ENCODE data around the gene SLC6A3. TPM values are rescaled to one million over a fixed set of nuclear protein-coding genes. Genes with fewer than 3 reads are reported as not detected.
"Not testable (repeated sequence)": the region's sequence is repeated elsewhere in the genome, so short reads cannot be mapped to it uniquely, and the experiment has no call there.

SLC6A3 gene
- total RNA-seq, 1 experiment from 2014 or later = not detected

- DNase-seq (ENCODE audit: low spot score) = no peak
Observed at GRCh38 chr5:1375871-1376810, 69.1 kb downstream of the SLC6A3 start.

- DNase-seq (ENCODE audit: low spot score) = no peak
Observed at GRCh38 chr5:1374679-1375055, 70.6 kb downstream of the SLC6A3 start.

GRCh38 chr5:1374030-1374678, 71.1 kb downstream of the SLC6A3 start:
- DNase-seq (ENCODE audit: low spot score) = no peak

GRCh38 chr5:1371972-1372342, 73.3 kb downstream of the SLC6A3 start:
- DNase-seq (ENCODE audit: low spot score) = not testable (repeated sequence)

GRCh38 chr5:1371218-1371971, 73.8 kb downstream of the SLC6A3 start:
- no peak for DNase-seq (ENCODE audit: low spot score)

GRCh38 chr5:1370006-1370405, 75.2 kb downstream of the SLC6A3 start:
- no peak for DNase-seq (ENCODE audit: low spot score)

GRCh38 chr5:1368756-1369155, 76.5 kb downstream of the SLC6A3 start:
- no peak for DNase-seq (ENCODE audit: low spot score)

GRCh38 chr5:1368236-1368635, 77.0 kb downstream of the SLC6A3 start:
- no peak for DNase-seq (ENCODE audit: low spot score)

GRCh38 chr5:1367149-1367548, 78.1 kb downstream of the SLC6A3 start:
- DNase-seq (ENCODE audit: low spot score) = no peak

- no peak for DNase-seq (ENCODE audit: low spot score)
Observed at GRCh38 chr5:1366514-1366913, 78.7 kb downstream of the SLC6A3 start.

GRCh38 chr5:1364211-1364610, 81.0 kb downstream of the SLC6A3 start:
- no peak for DNase-seq (ENCODE audit: low spot score)

- DNase-seq (ENCODE audit: low spot score) = no peak
Observed at GRCh38 chr5:1363581-1363980, 81.7 kb downstream of the SLC6A3 start.

- no peak for DNase-seq (ENCODE audit: low spot score)
Observed at GRCh38 chr5:1363160-1363559, 82.1 kb downstream of the SLC6A3 start.

GRCh38 chr5:1362242-1363015, 82.8 kb downstream of the SLC6A3 start:
- DNase-seq (ENCODE audit: low spot score) = no peak

- no peak for DNase-seq (ENCODE audit: low spot score)
Observed at GRCh38 chr5:1360861-1361260, 84.4 kb downstream of the SLC6A3 start.

- DNase-seq (ENCODE audit: low spot score) = not testable (repeated sequence)
Observed at GRCh38 chr5:1360367-1360766, 84.9 kb downstream of the SLC6A3 start.

GRCh38 chr5:1359713-1360112, 85.5 kb downstream of the SLC6A3 start:
- no peak for DNase-seq (ENCODE audit: low spot score)

GRCh38 chr5:1359031-1359645, 86.1 kb downstream of the SLC6A3 start:
- no peak for DNase-seq (ENCODE audit: low spot score)

- DNase-seq (ENCODE audit: low spot score) = no peak
Observed at GRCh38 chr5:1358726-1359025, 86.6 kb downstream of the SLC6A3 start.

- DNase-seq (ENCODE audit: low spot score) = no peak
Observed at GRCh38 chr5:1357946-1358725, 87.1 kb downstream of the SLC6A3 start.

Data from HT-29 (cell line).